BE2C (cell line): ENCODE data around the gene AFF4.
A peak's percentile ranks its signal among the peaks of the same experiment; 100 is the strongest.

ENCODE experiments used
- DNase-seq: peaks from one replicate; pipeline ENCODE4 v3.0.0-alpha.2; 2020
- H3K27me3 ChIP-seq: fragments of 250-450 bp; sonication (Bioruptor Pico); 2 replicates; pipeline ENCODE4 v1.5.1; 2020; ENCODE audit warnings: mild to moderate bottlenecking
- H3K36me3 ChIP-seq: fragments of 250-450 bp; sonication (Bioruptor Pico); 2 replicates; pipeline ENCODE4 v1.5.1; 2020; ENCODE audit warnings: mild to moderate bottlenecking
- H3K4me1 ChIP-seq: fragments of 250-450 bp; sonication (Bioruptor Pico); 2 replicates; pipeline ENCODE4 v1.5.1; 2020
- H3K4me3 ChIP-seq: 2 replicates; pipeline ENCODE4 v1.5.1; 2011; ENCODE audit warnings: low read depth, low read length
- H3K9me3 ChIP-seq: fragments of 250-450 bp; sonication (Bioruptor Pico); 2 replicates; pipeline ENCODE4 v1.5.1; 2020
- CTCF ChIP-seq: IDR thresholded peaks from 2 replicates; pipeline ENCODE4 v1.5.1; 2012; ENCODE audit warnings: mild to moderate bottlenecking, low read depth, low read length

Gene AFF4

GRCh38 chr5:132830436-132831094 lies 132.9 kb downstream of the AFF4 start, which contains the start of gene SHROOM1:
SHROOM1 (minus strand) TSS chr5:132830647; CDS start chr5:132826140, 4,507 bp downstream.
- Histone ChIP-seq H3K4me3 (peak within 1 kb of the TSS; percentile 59), H3K27me3 (no peaks in the 10 kb centered on the region), H3K4me1 (no peaks in the 10 kb centered on the region), H3K36me3 (no peaks in the 10 kb centered on the region), H3K9me3 (no peaks in the 10 kb centered on the region)
- DNase-seq: peak; percentile 50
- no peak for TF ChIP-seq CTCF

GRCh38 chr5:132829742-132830435 lies 133.5 kb downstream of the AFF4 start:
- H3K4me1 ChIP-seq: no peaks in the 10 kb centered on the region
- no peaks in the 10 kb centered on the region for H3K27me3 ChIP-seq
- no peaks in the 10 kb centered on the region for H3K9me3 ChIP-seq
- DNase-seq: peak; percentile 88
- TF ChIP-seq CTCF: peak; percentile 84
- no peaks in the 10 kb centered on the region for H3K36me3 ChIP-seq
- peak overlapping the region; percentile 59 for H3K4me3 ChIP-seq

- TF ChIP-seq CTCF: no peak
- Histone ChIP-seq H3K4me1 (no peaks in the 10 kb centered on the region), H3K36me3 (no peaks in the 10 kb centered on the region), H3K27me3 (no peaks in the 10 kb centered on the region), H3K9me3 (no peaks in the 10 kb centered on the region), H3K4me3 (peak overlapping the region; percentile 59; the same call in 1 of the 2 replicates)
- no peak for DNase-seq
Measured at GRCh38 chr5:132828846-132829494, 134.5 kb downstream of the AFF4 start.

GRCh38 chr5:132827943-132828673 lies 135.3 kb downstream of the AFF4 start:
- Histone ChIP-seq H3K36me3 (no peaks in the 10 kb centered on the region), H3K9me3 (no peaks in the 10 kb centered on the region), H3K4me3 (no peak overlapping the region), H3K4me1 (no peaks in the 10 kb centered on the region), H3K27me3 (no peaks in the 10 kb centered on the region)
- TF ChIP-seq CTCF: no peak
- DNase-seq: no peak

- Histone ChIP-seq H3K27me3 (no peaks in the 10 kb centered on the region), H3K9me3 (no peaks in the 10 kb centered on the region), H3K4me3 (no peak overlapping the region), H3K36me3 (no peaks in the 10 kb centered on the region), H3K4me1 (no peaks in the 10 kb centered on the region)
- TF ChIP-seq CTCF: no peak
- no peak for DNase-seq
Measured at GRCh38 chr5:132826424-132827082, 136.9 kb downstream of the AFF4 start.
